ENCODE data around the gene IMPDH1. TPM values are rescaled to one million over a fixed set of nuclear protein-coding genes. Genes with fewer than 3 reads are reported as not detected.

The IMPDH1 gene
- total and polyA plus RNA-seq, 2 donors from 2014 or later, result 20.9 to 40.3 TPM

DNA sequence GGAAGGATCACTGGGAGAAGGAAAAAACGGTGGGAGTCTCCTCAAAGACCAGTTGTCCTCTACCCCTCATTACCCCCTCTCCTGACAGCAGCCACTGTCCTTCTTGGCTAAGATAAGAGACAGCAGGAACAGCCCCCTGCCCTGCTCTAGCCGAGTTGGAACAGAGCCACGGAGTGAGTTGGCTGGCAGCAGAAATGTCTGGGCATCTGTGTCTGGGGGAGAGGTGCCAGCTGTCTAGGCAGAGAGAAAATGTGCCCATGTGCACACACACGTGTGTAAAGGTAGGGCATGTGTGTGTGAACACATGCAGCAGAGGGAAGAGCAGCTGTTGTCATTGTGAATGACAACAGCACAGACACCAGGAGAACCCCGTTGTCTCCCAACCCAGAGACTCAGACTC lies 36.5 kb upstream of the IMPDH1 start:
- Histone ChIP-seq H3K9ac (ENCODE audit: low read length in 3 of 3) (no peak overlapping the region), H3K9me3 (ENCODE audit: control insufficient read depth in 2 of 3, insufficient read depth in 1 of 3, low read length in 3 of 3) (no peaks in the 10 kb centered on the region), H3K4me1 (ENCODE audit: control insufficient read depth in 2 of 3, insufficient read depth in 2 of 3, low read depth in 1 of 3, low read length in 3 of 3) (no peaks in the 10 kb centered on the region), H3K27me3 (ENCODE audit: control insufficient read depth, insufficient read depth, low read length) (no peaks in the 10 kb centered on the region), H3K36me3 (ENCODE audit: control insufficient read depth in 2 of 3, insufficient read depth in 3 of 3, low read length in 3 of 3) (no peaks in the 10 kb centered on the region), H3K4me3 (ENCODE audit: low read length in 3 of 3) (no peak overlapping the region), H3K27ac (ENCODE audit: low read depth in 2 of 2, low read length in 2 of 2) (no peak overlapping the region)
- FAIRE-seq (no peak), DNase-seq (no peak)
- intact Hi-C loops (cut with DNase I), result no loop called here
- TF ChIP-seq, protein P1, sequence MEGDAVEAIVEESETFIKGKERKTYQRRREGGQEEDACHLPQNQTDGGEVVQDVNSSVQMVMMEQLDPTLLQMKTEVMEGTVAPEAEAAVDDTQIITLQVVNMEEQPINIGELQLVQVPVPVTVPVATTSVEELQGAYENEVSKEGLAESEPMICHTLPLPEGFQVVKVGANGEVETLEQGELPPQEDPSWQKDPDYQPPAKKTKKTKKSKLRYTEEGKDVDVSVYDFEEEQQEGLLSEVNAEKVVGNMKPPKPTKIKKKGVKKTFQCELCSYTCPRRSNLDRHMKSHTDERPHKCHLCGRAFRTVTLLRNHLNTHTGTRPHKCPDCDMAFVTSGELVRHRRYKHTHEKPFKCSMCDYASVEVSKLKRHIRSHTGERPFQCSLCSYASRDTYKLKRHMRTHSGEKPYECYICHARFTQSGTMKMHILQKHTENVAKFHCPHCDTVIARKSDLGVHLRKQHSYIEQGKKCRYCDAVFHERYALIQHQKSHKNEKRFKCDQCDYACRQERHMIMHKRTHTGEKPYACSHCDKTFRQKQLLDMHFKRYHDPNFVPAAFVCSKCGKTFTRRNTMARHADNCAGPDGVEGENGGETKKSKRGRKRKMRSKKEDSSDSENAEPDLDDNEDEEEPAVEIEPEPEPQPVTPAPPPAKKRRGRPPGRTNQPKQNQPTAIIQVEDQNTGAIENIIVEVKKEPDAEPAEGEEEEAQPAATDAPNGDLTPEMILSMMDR (IDR thresholded peaks at IDR 0.05; ENCODE audit: borderline replicate concordance, extremely low read depth, insufficient read depth), result no peak

DNA sequence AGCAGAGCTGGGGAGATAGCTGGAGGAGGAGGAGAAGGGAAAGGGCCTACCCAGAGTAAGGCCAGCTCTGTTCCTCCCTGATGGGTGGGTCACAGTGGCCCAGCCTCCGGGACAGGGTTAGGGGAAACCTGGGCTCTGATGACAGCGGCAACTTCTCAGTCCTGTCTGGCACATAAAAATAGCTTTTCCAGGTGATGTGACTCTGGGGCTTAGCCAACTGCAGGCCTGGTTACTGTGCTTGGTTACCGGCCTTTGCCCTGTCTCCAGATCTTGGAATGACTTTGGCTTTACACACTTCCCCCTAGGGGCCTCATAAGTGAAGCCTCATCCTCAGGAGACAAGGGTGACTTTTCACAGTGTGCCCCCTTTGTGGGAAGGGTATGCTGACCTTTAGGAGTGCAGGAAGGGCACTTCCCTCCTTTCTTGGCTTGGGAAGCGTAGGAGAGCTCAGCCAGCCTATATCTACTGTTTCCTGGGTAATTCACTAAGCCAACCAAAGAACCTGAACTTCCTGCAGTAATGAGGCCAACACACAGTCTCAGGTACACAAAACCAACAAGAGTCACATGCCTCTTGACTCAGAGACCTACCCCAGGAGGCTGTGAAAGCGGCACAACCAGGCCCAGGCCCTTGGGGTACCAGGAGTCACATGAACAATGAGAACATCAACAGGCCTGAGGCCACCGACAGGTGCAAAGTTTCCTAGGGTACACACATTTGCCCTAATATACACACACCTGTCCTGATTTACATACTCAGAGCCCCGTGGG lies 34.2 kb upstream of the IMPDH1 start:
- H3K27ac ChIP-seq (ENCODE audit: low read depth in 2 of 2, low read length in 2 of 2), result no peak overlapping the region

DNA sequence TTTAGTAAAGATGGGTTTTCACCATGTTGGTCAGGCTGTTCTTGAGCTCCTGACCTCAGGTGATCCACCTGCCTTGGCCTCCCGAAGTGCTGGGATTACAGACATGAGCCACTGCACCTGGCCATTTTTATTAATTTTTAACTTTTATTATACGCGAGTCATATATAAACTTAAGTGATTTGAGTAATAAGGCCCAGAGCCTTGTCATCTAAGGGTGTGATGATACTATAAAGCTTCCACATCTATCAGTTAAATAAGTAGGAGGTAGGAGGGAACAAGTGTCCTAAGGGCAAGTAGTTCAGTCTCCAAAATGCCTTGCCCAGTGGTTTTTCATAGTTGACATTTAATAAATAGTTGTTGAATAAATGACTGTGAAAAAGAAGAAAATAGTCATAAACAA lies 32.6 kb upstream of the IMPDH1 start:
- DNase-seq (no peak), FAIRE-seq (no peak)
- Histone ChIP-seq H3K27ac (ENCODE audit: low read depth in 2 of 2, low read length in 2 of 2) (no peak overlapping the region), H3K4me3 (ENCODE audit: low read length in 3 of 3) (no peak overlapping the region), H3K9ac (ENCODE audit: low read length in 3 of 3) (no peak overlapping the region), H3K4me1 (ENCODE audit: control insufficient read depth in 2 of 3, insufficient read depth in 2 of 3, low read depth in 1 of 3, low read length in 3 of 3) (no peaks in the 10 kb centered on the region), H3K9me3 (ENCODE audit: control insufficient read depth in 2 of 3, insufficient read depth in 1 of 3, low read length in 3 of 3) (no peaks in the 10 kb centered on the region), H3K27me3 (ENCODE audit: control insufficient read depth, insufficient read depth, low read length) (no peaks in the 10 kb centered on the region), H3K36me3 (ENCODE audit: control insufficient read depth in 2 of 3, insufficient read depth in 3 of 3, low read length in 3 of 3) (no peaks in the 10 kb centered on the region)
- intact Hi-C loops (cut with DNase I), result no loop called here
- TF ChIP-seq, protein P1 (IDR thresholded peaks at IDR 0.05; ENCODE audit: borderline replicate concordance, extremely low read depth, insufficient read depth), result no peak

More for the DNA sequence above, 34.2 kb upstream of the IMPDH1 start:
- H3K36me3 ChIP-seq (ENCODE audit: control insufficient read depth in 2 of 3, insufficient read depth in 3 of 3, low read length in 3 of 3), result no peaks in the 10 kb centered on the region
- no peak overlapping the region for H3K4me3 ChIP-seq (ENCODE audit: low read length in 3 of 3)
- H3K9me3 ChIP-seq (ENCODE audit: control insufficient read depth in 2 of 3, insufficient read depth in 1 of 3, low read length in 3 of 3), result no peaks in the 10 kb centered on the region
- intact Hi-C loops (cut with DNase I), result no loop called here
- DNase-seq (no peak), FAIRE-seq (no peak)
- H3K9ac ChIP-seq (ENCODE audit: low read length in 3 of 3), result no peak overlapping the region
- TF ChIP-seq, protein P1 (IDR thresholded peaks at IDR 0.05; ENCODE audit: borderline replicate concordance, extremely low read depth, insufficient read depth), result no peak
- H3K4me1 ChIP-seq (ENCODE audit: control insufficient read depth in 2 of 3, insufficient read depth in 2 of 3, low read depth in 1 of 3, low read length in 3 of 3), result no peaks in the 10 kb centered on the region
- H3K27me3 ChIP-seq (ENCODE audit: control insufficient read depth, insufficient read depth, low read length), result no peaks in the 10 kb centered on the region
